ENCODE data around the gene YWHAH.

GRCh38 chr22:31927562-31927961, 16.8 kb upstream of the YWHAH start:
- TF ChIP-seq, protein P1, sequence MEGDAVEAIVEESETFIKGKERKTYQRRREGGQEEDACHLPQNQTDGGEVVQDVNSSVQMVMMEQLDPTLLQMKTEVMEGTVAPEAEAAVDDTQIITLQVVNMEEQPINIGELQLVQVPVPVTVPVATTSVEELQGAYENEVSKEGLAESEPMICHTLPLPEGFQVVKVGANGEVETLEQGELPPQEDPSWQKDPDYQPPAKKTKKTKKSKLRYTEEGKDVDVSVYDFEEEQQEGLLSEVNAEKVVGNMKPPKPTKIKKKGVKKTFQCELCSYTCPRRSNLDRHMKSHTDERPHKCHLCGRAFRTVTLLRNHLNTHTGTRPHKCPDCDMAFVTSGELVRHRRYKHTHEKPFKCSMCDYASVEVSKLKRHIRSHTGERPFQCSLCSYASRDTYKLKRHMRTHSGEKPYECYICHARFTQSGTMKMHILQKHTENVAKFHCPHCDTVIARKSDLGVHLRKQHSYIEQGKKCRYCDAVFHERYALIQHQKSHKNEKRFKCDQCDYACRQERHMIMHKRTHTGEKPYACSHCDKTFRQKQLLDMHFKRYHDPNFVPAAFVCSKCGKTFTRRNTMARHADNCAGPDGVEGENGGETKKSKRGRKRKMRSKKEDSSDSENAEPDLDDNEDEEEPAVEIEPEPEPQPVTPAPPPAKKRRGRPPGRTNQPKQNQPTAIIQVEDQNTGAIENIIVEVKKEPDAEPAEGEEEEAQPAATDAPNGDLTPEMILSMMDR (IDR thresholded peaks at IDR 0.05): no peak
- no peak for TF ChIP-seq POLR2A (IDR thresholded peaks at IDR 0.05)
- TF ChIP-seq POLR2AphosphoS5 (IDR thresholded peaks at IDR 0.05): no peak
